HT-29 (cell line): Measurements from ENCODE around the gene TNRC6A. TPM values are rescaled to one million over a fixed set of nuclear protein-coding genes. Genes with fewer than 3 reads are reported as not detected.
"Not testable (repeated sequence)": the region's sequence is repeated elsewhere in the genome, so short reads cannot be mapped to it uniquely, and the experiment has no call there.

Experiments used
- DNase-seq: peaks from one replicate; pipeline ENCODE4 v3.0.0-alpha.2; 2015; ENCODE audit warnings: low spot score
- total RNA-seq: library from RNA; depleted of rRNA; stranded (reverse); fragments of >200 nt; shearing (Covaris generic); gene quantifications from 2 replicates; pipeline ENCODE4 v1.2.3, GENCODE V29; 2014; rRNA removed

TNRC6A gene
- 11.6 and 14.8 TPM in 2 replicates for total RNA-seq

GRCh38 chr16:24729243-24729950 is at the start of gene TNRC6A:
Gene TNRC6A (plus strand): TSS chr16:24729651. CDS start chr16:24729842, 191 bp downstream.
- peak; percentile 79 for DNase-seq

GRCh38 chr16:24681793-24682192 is 47.7 kb upstream of the TNRC6A start:
- no peak for DNase-seq

DNA sequence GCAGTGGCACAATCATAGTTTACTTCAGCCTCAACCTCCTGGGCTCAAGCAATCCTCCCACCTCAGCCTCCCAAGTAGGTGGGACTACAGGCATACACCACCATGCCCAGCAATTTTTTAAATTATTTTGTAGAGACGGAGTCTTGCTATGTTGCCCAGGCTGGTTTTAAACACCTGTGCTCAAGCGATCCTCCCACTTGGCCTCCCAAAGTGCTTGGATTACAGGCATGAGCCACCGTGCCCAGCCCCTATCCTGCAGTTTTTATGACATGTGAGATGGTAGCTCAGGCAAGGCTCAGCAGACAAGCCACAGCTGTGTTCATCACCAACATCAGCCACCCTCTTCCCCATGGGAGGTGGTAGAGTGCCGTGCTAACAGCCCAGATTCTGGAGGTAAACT is 46.2 kb upstream of the TNRC6A start:
- DNase-seq, result no peak

DNA sequence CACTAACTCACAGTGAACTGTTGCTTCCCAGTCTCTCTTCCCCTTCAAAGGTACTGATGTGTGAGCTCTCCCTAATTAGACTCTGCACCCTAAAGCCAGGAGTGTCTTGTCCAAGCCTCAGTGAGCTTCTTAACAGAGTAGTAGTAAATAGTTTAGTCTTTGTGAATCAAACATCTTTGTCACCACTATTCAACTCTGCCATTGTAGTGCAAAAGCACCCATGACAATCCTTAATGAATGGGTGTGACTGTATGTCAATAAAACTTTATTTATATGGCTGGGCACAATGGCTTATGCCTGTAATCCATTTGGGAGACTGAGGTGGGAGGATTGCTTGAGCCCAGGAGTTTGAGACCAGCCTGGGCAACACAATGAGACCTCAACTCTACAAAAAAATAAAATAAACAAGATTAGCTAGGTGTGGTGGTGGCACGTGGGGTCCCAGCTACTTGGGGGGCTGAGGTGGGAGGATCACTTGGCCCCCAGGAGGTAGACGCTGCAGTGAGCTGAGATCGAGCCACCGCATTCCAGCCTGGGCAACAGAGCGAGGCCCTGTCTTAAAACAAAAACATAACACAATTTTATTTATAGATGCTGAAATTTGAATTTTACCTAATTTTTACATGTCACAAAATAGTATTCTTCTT is 45.5 kb upstream of the TNRC6A start:
- DNase-seq, result no peak

DNA sequence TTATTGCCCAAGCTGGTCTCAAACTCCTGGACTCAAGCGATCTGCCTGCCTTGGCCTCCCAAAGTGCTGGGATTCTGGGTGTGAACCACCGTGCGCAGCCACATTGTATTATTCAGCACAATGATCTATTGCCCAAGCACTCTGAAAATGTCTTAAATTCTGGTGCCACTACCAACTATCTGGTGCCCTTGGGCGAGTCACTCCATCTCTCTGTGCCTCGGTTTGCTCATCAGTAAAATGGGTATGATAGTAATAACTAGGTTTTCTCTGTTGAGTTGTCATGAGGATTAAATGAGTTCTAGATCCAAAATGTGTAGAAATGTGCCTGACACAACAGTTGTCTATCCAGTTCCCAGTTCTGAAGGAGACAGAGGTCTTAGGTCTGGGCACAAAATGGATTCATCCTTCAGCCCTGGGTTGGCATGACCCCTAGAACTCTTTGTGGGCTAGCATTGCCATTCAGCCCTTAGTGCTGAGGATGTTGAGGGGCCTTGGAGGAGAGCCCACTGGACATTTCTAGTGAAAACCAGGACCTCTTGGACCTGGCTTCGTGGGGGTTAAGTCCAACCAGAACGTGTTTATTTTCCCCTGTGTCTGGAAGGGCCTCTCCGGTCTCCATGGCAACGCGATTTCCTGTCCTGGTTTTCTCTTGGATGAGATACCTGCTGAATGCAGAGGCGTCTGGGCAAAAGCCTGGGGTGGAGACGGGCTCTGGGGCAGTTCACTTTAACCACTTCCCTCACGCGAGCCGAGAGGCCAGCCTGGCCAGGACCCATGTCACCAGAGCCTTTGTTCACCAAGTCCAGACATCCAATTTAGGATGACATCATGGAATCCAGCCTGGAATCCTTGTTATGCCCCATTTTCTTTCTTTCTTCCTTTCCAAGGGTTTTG is 43.7 kb upstream of the TNRC6A start:
- peak; percentile 23 for DNase-seq

DNA sequence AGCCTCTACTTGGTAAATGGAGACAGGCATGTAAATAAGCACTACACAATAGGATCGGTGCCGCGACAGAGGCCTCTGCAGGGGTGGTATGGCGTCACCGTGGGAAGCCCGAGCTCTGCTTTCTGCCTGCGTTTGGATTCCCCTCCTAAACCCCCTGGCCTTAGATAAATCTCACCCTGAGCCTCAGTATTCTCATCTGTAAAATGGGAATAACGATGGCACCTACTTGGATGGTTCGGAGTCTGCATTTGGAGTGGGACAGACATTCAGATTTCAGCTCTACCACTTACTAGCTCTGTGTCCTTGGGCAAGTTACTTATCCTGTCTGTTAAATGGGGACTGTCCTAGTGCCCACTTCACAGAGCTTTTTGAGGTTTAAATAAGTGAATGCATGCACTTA is 42.8 kb upstream of the TNRC6A start:
- DNase-seq, result no peak

DNA sequence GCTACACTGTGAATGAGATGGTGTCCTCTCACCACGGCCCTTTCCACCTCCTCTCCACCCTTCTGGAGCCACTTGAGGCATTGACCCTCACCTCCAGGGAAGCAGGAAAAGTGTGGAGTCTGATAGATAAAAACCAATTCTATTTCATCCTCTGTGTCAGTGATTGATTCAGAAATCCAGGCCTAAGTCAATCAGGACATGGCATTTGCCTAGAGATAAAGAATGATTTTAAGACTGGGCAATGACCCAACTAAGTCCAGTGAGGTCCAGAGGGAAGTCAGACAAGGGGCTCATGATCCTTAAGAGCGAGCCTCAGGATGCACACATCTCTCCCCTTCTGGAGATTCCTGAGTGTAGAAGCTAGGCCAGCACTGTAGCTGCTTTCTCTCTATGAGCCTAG is 41.1 kb upstream of the TNRC6A start:
- no peak for DNase-seq

DNA sequence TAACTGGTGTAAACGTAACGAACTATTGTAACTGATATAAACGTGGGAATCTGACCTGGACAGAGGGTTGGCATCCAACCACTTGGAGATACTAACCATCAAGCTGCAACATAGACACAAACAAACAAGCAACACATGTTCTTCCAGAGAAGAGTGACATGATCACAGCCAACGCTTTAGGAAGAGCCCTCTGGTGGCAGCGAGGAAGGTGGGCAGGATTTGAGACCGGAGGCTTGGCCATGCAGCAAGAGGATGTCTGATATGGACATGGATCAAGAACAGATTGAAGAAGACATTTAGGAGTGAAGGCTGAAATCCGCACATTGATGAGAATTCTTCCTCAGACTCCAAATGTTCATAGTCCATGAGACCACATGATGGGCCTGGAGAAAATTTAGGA is 40.3 kb upstream of the TNRC6A start:
- peak; percentile 42 for DNase-seq

- no peak for DNase-seq
These were observed 36.6 kb upstream of the TNRC6A start for GRCh38 chr16:24692854-24693253.

DNA sequence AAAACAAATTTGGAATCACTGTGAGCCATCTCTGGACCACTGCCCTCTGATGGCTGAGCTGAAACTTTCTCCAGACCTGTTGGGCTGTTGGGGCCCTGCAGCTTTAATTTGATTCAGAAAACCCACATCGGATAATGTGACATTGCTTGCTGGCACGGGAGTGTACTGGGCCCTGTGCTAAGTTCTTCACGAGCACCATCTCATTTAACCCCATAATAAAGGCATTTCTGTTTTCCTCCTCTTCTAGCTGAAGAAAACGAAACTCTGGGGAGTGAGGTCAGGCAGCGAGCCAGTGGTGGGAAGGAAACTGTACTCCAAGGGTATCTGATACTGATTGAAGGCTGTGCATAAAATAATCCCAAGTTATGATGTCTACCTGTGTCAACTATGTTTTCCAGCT is 34.5 kb upstream of the TNRC6A start:
- no peak for DNase-seq

DNA sequence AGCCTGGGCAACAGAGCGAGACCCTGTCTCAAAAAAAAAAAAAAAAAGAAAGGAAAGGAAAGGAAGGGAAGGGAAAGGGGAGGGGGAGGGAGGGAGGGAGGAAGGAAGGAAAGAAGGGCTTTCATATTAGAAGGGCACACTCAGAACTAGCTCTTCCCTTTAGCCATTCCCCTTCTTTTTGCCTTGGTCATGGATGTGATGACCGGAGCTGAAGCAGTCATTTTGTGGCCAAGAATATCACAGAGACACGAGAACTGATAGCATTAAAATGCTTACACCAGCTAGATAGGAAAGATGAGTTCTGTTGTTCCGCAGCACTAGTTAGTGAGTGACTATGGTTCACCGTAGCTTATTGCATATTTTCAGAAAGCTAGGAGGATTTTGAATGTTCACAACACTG is 32.8 kb upstream of the TNRC6A start:
- DNase-seq, result no peak

GRCh38 chr16:24698308-24698707 is 31.1 kb upstream of the TNRC6A start:
- DNase-seq, result no peak

GRCh38 chr16:24699151-24699723 is 30.2 kb upstream of the TNRC6A start:
- no peak for DNase-seq

DNA sequence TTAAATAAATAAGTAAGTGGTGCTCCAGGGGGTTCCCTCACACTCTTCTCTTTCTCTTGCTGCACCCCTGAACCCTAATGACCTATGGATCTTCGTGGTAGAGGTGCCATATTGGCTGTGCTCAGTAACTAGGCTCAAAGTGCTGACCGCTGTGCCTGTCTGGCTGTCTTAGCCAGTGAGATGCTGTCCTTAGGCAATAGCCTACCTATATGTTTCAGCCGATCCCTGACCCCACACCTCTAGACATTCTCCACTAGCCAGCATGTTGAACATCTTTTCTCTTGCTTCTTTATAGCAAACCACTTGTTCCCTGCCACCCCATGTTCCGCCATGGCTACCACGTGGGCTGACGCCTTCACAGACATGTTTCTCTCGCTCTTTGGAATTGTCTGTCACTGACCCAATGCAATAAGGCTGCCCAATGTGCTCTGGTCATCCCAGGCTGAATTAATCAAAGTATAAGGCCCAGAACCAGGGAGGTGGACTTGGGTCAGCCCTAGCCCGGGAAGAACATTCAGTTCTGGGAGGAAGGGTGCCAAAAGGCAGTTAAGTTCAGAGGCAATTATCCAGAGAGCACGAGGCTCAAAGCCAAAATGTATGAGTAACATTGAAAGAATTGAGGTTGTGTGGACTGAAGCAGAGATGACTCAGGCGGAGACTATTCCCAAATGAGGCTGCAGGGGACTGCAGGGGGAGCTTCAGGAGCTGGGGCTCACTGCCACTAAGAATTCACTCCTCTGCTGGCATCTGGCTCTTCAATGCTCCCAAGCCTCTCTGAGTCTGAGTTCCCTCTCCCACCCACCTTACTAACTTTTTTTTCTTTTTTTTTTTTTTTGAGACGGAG is 28.7 kb upstream of the TNRC6A start:
- DNase-seq, result peak; percentile 20

DNA sequence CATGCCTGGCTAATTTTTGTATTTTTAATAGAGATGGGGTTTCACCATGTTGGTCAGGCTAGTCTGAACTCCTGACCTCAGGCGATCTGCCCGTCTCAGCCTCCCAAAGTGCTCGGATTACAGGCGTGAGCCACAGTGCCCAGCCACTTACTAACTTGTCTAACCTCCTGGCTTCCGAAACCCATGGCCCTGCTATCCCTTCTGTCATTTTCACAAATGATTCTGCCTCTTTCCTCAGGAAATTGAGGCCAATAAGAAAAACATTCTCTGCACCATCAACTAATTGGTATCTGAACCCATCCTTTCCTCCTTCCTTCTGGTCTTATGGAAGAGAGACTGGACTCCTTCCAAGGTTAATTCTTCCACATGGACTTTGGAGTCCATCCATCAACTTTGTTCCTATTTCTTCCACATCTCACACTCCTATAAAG is 27.9 kb upstream of the TNRC6A start:
- DNase-seq, result no peak

DNA sequence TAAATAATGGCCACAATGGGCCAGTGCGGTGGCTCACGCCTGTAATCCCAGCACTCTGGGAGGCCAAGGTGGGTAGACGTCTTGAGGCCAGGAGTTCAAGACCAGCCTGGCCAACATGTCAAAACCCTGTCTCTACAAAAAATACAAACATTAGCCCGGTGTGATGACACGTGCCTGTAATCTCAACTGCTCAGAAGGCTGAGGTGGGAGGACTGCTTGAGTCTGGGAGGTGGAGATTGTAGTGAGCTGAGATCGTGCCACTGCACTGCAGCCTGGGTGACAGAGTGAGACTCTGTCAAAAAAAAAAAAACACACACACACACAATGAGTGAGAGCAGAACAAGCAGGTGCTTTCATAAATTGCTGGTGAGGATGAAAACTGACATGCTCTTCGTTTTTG is 21.7 kb upstream of the TNRC6A start:
- DNase-seq, result not testable (repeated sequence)

DNA sequence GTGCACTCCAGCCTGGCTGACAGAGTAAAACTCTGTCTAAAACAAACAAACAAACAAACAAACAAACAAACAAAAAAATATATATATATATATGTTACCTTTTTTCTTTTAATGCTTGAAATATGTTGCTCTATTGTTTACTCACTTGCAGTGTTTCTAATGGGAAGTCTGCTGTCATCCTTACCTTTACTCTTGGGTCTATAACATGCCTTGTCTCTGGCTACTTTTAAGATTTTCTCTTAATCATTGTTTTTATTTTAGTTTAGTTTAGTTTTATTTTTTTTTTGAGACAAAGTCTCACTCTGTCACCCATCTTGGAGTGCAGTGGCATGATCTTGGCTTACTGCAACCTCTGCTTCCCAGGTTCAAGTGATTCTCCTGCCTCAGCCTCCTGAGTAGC is 16.1 kb upstream of the TNRC6A start:
- DNase-seq, result no peak

DNA sequence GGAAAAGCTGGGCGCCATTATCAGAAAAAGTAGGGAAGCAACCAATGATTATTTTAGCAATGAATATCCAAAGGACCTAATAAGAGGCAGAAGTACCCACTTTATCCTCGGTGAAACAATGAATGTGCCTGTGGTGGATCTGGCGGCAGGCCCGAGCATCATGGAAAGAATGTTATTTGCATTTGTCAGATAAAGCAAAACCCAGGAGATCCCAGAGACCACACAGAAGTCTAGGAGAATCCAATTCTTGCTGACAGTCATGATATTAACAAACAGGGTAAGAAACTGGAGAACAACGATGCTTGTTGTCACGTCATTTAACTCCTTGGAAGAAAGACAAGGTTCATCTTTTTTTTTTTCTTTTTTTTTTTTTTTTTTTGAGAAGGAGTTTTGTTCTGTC is 12.0 kb upstream of the TNRC6A start:
- no peak for DNase-seq

DNA sequence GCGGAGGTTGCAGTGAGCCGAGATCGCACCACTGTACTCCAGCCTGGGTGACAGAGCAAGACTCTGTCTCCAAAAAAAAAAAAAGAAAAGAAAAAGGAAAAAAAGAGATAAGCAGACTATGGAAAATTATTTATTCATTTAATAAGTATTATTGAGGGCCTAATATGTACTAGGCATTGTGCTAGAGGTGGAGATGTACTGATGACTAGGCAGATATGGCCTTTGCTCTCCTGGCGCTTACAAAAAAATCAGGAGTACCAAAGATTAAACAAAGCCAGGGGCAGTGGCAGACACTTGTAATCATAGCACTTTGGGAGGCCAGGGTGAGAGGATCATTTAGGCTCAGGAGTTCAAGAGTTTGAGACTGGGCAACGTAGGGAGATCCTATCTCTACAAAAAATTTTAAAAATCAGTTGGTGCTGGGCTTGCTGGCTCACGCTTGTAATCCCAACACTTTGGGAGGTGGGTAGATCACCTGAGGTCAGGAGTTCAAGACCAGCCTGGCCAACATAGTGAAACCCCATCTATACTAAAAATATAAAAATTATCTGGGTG is 10.4 kb upstream of the TNRC6A start:
- no peak for DNase-seq

GRCh38 chr16:24721830-24722238 is 7.6 kb upstream of the TNRC6A start:
- DNase-seq, result no peak

DNA sequence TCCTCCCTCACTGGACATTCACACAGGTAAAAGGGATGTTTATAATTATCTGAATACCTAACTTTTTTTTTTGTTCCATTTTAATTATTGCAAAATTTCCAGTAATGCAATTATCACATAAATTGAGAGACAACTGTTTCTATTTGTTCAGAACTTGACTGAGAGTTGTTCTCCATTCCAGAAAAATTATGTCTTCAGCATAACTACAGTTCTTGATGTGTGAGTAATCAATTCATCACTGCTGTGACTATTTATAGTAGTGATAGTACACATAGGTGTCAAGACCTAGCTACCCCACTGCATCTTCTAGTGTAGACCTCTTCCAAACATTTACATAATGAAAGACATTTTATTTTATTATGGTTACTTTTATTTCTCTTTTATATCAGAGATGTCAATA is 5.8 kb upstream of the TNRC6A start:
- DNase-seq, result no peak
